GM19240 (cell line): Measurements from ENCODE around the gene TMEM129.

Experiments
- DNase-seq: peaks from one replicate; pipeline ENCODE4 v3.0.0; 2011; ENCODE audit warnings: low spot score; ENCODE audit not compliant: insufficient read length

TMEM129 gene

DNA sequence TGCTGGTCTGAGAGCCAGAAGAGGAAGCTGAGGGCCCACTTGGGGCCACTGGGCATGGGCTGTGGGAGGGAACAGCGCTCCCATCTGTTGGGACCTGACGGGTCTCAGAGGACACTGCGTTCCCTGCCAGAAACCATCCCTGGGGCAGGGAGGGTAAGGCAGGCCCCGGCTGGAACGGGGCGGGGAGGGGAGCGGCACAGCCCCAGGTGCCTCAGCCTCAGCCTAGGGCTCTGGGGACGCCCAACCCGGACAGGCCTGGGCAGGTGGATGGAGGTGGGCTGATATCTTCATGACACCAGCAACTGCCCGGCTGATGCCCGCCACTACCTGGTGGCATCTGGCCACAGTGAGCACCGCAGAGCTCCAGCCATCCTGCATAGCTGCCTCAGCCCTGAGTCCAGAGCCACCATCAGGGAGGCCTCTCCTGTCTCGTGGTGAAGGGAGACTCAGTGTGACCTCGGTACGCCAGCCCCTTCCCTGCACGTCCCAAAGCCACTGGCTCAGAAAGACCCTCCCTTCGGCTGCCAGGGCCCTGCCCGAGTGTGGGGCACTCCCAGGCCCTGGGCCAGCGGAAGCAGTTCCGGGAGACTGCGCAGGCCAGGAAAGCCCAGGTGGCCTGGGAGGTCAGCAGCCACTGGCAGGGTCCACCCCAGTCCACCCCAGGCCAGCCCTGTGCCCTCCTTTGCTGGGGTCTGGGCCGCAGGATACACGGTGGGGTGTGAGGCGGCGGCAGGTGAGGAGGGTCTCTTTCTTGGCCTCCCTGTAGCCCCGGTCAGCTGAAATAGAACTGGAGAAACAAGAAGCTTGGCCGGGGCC, 37.4 kb upstream of the TMEM129 start:
- DNase-seq = no peak

DNA sequence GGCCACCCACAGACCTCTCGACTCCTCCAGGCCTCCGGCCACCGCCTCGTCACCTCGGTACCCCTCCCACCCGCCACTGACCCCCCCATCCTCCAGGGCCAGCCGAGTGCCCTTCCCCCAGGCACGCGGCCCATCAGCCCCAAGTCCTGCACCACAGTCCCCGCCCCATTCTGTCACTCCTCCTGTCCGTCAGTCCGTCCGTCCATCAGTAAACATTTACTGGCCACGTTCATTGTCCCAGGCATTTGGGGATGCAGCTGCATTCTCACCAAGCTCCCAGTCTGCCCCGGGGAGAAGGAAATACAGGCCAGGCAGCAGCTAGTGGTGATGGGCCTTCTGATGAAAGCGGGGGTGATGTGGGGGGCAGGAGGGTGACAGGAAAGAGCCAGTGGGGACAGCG, 36.7 kb upstream of the TMEM129 start:
- DNase-seq = no peak

DNA sequence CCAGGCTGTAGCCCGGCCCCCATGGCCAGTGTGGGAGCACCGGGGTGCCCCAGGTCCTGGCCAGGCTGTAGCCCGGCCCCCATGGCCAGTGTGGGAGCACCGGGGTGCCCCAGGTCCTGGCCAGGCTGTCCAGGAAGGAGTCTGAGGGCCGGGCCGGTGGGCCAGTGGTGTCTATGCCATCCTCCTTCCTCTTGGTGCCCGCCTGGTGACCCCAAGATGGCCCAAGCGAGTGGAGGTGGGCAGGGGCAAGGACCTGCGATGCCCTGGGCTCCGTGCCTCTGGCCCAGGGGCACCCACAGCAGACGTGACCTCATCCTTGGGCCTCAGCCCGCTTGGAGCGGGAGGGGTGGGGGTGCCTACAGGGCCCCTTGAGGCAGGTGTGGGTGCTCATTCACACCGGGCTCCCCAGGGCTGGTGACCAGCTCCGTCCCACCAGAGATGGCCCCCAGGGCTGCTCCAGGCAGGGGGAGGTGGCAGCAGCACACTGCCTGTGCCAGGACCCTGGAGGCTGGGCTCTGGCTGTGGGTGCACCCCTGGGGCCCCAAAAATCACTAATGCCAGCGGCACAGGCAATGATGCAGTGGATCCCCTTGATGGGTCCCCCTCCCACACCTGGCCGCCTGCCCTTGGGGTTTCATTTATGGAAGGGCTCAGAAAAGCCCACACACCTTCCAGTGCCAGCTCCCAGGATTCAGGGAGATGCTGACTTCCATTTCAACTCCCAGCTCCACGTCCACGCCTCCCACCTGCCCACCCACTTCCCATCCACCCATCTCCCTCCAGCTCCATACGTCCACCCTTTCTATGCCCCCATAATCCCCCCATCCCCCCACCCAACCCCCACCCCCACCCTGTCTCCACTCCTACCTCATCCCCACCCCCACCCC, 36.0 kb upstream of the TMEM129 start:
- DNase-seq = no peak

DNA sequence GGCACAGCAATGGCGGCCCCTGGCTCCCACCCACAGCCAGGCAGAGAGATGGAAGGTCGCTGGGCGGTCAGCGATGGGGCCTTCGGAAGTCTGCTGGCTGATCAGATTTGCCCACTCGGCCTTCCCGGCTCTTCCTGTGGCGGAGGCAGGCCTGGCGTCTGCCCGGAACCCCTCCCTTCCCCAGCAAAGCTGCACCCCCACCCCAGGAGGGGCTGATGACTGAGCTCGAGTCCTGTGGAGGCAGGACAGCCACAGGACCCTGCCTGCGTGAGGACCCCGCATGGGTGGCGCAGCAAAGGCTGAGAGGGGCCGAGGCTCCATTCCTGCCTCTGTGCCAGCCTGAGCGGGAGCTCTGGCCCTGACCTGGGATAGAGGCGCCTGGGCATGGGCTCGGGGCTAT, 35.0 kb upstream of the TMEM129 start:
- DNase-seq = no peak

DNA sequence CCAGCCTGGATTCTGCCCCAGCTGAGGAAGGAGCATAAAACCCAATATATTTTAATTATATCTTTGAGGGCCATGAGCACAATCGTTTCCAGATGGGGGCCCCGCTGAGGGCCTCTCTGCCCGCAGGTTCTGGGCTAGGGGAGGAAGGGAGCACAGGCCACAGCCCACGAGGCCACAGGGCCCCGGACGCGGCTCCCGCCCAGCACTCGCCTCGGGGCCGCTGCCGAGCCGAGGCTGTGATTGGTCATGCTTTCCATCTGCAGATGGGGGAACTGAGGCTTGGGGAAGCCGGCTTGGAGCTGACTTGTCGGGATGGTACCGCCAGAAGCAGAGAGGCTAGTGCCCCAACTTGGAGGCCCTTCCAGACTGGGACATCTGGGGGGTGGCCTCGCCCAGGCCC, 34.2 kb upstream of the TMEM129 start:
- DNase-seq = no peak

DNA sequence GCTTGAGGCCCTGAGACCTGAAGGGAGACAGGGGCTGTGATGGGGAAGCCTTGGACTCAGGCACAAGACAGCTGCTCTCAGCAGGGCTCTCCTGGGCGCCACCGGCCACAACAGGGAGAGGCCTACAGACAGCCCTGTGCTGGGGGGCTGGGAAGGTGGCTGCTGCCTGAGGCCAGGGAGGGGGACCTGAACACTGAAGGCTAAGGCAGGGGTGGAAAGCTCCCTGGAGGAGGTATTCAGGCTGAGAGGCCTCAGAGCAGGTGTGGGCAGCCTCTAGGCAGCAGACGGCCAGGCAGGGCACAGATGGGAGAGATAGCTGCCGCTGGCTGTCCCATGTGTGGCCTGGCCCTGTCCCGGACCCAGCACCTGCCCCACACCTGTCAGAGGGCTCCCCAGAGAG, 33.2 kb upstream of the TMEM129 start:
- no peak for DNase-seq

DNA sequence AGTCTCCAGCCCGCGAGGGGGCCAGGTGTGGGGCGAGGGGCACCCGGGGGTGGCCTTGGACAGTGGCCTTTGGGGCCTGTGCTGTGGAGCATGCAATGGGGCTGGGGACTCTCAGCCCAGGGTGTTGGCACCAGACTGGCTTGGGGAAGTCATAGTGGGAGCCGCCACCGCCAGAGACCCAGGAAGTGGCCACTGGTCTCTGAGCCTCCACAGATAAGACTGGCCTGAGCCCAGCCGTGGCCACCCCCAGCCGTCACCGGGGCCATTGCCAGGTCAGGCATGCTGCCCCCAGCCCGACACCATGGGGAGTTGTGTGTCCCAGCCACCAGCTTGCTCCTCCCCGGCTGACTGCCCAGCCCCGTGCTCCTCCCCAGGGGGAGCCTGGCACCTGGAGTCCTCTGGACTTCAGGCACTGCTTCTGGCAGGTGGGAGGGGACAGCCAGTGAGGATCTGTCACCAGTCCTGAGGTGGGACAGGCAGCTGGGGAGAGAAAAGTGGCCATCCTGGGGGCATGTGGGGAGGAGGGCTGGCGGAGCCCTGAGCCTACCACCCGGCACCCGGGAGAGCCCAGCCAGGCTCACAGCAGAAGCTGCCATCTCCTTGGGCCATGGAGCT, 32.7 kb upstream of the TMEM129 start:
- DNase-seq = no peak

DNA sequence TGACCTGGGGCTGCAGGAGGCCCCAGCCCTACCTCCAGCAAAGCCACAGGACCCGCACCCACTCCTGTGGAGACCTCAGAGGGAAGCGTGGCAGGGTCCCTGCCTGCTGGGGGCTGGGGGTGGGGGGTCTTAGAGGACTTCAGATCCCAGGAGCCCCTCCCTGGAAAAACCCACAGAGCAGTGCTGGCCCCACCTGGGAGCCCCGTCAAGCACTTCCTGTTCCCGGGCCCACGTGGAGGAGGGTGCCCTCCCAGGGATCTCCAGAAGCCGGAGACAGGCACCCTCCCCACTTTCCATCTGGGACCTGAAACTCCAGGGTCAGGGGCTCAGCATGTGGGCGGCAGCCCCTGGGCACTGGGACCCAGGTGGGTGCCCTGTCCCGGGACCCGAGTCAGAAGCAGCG, 32.2 kb upstream of the TMEM129 start:
- DNase-seq = no peak

DNA sequence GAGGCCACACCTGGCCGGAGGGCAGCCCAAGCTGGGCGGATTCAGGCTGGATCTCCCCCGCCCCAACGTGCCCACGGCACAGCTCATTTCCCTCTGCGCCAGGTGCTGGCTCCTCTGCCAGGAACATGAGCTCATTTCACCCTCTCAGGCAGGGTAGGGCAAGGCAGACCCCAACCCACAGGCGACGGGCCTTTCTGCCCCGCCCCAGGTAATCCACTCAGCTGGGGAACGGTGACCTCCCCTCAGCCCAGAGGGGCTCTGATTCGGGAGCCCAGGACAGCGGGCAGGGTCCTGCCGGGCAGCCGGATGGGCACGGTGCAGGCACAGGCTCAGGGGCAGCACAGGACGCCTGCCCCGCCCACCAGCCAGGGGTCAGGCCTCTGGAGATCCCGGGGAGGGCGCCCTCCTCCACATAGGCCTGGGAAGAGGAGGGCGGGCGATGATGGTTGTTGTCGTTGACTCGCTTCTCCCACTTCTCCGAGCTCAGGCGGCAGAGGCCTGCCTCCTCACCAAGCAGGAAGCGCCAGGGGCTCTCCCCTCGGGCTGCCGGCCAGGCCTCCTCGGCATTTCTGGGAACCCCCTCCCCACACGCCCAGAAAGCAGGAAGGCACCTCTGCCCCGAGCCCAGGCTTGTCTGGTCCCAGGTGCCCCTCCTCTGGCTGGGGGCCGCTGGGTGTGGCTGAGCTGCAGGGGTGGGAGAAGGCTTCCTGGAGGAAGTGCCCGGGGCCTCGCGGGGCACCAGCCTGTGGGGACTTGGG, 31.3 kb upstream of the TMEM129 start:
- no peak for DNase-seq

DNA sequence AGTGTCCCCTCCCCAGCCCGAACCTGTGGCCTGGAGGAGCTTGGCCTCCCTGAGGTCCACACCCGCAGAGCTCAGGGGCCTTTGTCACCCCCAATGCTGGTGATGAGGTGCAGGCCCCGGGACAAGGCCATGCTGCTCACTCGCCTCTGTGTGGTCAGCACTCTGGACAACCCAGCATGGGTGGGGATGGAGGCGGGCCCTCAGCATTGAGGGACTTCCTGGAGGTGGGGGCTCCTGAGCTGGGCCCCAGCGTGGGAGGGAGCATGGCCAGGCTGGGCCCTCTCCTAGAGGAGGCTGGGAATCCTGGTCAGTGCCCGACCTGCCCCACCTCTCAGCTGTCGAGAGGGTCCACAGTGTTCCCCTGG, 30.8 kb upstream of the TMEM129 start:
- no peak for DNase-seq

DNA sequence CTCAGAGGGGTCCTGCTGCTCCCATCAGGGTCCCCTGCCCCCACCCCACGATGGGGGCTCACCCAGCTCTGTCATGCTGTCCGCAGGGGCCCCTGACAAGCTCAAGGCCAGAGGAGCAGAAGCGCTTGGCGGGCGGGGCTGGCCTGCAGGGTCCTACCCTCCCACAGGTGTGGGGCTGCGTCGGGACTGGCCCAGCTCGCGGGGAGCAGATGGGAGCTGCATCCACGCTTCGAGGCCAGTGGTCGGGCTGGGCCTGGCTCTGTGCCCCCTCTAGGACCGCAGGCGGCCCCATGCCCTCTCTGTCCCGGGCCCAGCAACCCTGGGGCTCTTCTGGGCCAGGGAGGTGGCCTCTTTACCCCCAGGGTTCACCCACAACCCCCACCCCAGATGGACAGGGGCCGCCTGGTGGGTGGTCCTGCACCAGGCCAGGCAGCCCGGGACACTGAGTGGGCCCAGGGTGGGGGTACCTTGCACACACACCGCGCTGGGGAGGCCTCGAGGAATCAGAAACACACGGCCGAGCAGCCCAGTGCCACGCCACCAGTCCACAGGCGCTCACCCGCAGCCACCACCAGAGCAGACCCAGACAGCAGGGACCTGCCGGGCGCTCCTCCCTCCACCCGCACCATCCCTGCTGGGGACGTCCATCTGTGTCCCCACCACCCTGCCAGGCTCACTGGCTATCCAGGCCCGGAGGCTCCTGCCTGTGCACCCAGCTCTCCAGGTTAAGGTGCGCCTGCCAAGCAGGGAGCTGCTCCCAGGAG, 30.2 kb upstream of the TMEM129 start:
- no peak for DNase-seq

DNA sequence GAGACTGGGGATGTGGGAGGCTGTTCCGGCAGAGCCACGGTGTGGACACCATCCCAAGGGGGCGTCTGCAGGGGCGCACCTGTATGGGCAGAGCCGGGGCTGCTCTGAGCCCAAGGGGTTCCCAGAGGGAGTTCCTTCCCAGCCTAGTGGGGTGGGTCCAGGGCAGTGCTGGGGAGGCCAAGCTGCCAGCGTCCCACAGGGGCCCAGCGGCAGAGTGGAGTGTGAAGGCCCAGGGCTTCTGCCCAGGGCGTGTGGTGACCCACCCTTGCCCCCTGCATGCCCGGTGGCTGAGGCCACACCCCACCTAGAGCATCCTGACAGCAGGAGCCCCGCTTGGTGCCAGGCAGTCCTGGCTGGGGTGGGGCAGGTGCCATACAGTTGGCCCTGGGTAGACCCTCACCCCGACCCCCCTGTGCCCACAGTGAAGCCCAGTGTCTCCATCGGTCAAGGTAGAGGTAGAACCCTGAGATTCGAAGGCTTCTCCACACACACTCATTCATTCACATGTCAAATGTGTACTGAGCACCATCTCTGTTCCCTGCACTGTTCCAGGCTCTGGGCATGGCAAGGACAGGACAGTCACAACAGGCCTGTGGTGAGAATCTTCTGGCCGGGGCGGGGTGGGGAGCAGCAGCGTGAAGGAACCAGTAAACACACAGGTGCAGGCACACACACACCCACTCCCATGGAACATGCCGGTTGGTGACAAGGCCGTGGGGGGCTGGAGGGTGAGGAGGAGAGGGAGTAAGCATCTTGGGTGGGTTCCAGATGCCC, 29.4 kb upstream of the TMEM129 start:
- no peak for DNase-seq

DNA sequence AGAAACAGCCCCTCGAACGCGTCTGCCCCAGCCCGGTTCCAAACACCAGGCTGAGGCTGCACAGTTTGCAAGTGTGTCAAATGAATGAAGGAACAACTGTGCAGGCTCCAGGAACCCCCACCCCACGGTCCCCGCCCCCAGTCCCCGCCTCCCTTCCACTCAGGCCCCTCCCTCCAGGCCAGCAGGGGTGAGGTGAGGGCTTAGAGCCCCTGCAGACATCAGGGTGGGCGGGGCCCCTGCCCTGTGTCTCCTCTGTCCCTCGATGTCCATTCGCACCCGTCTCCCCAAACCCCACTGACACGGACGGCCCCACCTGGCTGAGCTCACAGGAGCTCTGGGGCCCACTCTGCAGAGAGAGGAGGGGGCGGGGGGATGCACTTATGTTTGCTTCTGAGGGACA, 28.7 kb upstream of the TMEM129 start:
- DNase-seq = no peak

DNA sequence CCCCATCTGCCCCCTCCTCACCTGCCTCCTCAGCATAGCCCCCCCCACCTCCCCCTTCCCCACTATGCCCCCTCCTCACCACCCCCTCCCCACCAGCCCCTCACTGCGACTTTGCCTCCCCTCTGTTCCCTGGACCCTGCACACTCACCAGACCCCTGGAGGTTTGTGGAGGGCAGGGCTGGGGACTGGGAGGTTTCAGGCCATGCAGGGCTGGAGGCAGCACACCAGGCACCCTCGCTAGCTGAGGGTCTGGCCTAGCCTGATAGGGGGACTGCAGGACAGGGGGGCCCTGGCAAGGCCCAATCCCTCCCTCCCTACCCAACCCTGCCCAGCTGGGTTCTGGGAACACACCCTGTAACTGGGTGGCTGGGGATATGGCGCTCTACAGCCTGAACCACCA, 28.2 kb upstream of the TMEM129 start:
- DNase-seq = no peak

DNA sequence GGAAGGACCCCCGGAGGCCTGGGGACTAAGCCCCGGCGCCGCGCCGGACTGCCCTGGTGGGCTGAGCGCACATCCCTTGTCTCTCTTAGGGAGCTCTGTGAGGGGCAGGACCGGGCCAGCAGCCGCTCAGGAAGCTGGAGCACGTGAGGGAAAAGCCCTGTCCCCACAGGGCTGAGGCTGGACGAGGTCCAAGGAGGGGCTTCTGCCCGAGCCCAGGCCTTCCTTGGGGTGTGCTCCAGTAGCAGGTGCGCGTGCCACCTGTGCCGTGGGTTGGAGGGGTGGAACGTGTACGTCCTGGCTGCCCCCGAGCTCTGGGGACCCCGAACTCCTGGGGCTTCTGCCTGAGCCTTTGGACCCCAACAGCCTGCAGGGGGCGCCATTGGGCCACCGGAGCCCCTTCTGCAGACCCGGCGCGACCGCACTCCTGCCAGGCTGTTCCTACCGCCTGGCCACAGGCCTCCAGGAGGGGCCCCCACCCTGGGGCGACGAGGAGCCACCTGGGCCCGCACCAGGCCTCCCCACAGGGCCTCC, 27.4 kb upstream of the TMEM129 start:
- peak; percentile 94 for DNase-seq

DNA sequence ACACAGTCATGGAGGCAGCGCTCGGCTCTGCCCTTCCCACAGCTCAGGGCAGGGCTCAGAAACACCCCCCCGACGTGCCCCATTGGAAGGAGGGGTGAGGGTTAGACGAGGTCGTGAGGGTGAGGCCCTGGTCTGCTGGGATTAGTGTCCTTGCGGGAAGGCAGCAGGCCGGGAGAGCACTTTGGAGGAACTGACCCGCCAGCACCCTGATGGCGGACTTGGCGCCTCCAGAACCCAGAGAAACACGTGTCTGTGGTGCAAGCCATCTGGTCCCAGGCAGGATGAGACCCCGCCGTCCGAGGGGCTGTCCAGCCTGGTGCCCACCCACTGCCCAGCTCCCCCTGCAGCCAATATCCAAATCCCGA, 26.5 kb upstream of the TMEM129 start:
- no peak for DNase-seq

DNA sequence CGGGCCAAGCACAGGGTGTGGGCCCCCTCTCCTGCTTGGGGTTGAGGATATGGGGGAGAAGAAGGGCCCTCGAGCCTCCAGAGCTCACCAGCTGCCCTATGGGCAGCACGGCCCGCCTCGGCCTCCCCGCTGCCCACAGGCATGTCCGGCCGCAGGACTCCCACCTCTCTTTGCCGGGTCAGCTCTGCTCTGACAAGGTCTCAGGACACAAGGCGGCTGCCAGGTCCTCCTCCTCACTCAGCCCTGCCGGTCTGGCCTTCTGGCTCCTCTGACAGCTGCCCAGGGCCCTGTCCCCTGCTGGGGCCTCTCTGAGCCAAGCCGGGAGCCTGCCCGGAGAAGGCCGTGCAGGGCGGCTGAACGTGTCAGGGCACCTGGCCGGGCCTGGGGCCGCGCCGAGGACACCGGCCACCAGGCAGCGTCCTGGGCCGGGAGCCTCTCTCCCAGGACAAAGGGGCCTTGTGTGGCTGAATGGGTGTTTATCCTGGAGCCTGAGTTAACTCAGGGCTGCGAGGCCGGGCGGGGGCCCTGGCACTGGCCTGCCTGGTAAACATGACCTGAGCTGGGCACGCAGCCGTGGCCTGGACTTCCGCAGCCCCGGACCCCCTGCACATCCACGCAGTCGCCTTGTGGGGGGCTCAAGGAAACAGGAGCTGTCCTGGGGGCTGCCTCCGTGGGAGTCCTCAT, 25.9 kb upstream of the TMEM129 start:
- DNase-seq = no peak

DNA sequence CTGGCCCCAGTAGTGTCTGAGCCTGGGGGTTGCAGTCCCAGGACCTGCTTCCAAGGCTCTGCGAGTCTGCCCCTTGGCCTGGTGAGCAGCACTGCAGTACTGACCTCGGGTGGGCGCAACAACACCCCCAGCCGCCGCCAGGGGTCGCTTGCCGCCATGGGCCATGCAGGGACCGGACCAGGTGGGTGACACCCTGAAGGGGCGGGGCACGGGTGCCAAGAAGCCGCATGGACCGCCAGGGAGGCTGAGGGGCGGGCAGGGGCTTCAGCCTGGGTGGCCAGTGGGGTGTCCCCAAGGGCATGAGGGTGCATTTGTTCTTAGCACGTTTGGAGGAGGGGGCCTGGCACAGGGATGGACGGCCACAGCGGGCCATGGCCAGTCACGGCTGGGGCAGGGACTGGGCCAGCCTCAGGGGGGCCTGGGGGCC, 25.2 kb upstream of the TMEM129 start:
- DNase-seq = peak; percentile 90

DNA sequence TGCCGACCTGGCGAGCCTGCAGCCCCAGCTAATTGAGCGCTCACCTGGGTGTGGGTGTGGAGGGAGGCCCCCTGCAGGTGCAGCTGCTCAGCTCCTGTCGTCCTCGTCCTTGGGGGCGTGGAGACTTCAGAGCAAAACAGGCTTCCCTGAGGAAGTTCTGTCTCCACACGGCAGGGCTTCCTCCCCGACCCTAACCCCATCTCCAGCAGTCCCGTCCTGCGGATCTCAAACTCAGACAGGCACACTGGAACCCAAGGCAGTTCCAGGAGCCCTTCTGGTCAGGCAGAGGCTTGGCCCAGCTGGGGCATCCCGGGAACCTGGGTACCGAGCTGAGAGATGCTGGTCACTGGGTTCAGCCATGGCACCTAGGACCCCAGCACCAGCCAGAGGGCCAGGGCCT, 24.6 kb upstream of the TMEM129 start:
- DNase-seq = no peak
